A673 (cell line): Measurements from ENCODE around the gene CDHR1.
"Not testable (repeated sequence)": the region's sequence is repeated elsewhere in the genome, so short reads cannot be mapped to it uniquely, and the experiment has no call there.

Source experiments
- EZH2 ChIP-seq: fragments of 200-600 bp; sonication (generic); IDR thresholded peaks from 2 replicates; pipeline ENCODE4 v1.6.1; 2017; ENCODE audit warnings: borderline replicate concordance, low read depth, mild to moderate bottlenecking, mixed read lengths, antibody characterized with exemption, low read length; ENCODE audit not compliant: poor library complexity, severe bottlenecking
- TF ChIP-seq, protein P1 (sequence below): fragments of 300-800, 200-600 bp; sonication (generic); conservative IDR thresholded peaks from 2 replicates; pipeline ENCODE4 v1.5.1; 2017; ENCODE audit warnings: low read depth, mild to moderate bottlenecking, antibody characterized with exemption, low read length, moderate library complexity, mixed read lengths

DNA sequence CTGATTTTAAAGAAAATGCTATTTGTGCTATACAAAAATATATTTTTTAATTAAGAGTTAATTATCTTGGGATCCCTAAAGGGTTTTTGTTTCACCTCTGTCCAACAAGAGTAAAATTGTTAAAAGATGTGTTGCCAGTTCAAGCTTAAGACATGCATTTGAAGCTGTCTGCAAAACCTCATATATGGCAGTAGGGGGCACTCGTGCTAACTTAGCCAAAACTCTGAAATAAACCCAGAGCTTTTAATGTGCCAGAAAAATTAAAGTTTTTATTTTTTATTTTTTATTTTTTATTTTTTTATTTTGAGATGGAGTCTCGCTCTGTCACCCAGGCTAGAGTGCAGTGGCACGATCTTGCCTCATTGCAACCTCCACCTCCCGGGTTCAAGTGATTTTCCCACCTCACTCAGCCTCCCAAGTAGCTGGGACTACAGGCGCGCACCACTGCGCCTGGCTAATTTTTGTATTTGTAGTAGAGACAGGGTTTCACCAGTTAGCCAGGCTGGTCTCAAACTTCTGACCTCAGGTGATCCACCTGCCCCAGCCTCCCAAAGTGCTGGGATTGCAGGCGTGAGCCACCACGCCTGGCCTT, 46.2 kb upstream of the CDHR1 start:
- TF ChIP-seq EZH2, result not testable (repeated sequence)
- TF ChIP-seq, protein P1, sequence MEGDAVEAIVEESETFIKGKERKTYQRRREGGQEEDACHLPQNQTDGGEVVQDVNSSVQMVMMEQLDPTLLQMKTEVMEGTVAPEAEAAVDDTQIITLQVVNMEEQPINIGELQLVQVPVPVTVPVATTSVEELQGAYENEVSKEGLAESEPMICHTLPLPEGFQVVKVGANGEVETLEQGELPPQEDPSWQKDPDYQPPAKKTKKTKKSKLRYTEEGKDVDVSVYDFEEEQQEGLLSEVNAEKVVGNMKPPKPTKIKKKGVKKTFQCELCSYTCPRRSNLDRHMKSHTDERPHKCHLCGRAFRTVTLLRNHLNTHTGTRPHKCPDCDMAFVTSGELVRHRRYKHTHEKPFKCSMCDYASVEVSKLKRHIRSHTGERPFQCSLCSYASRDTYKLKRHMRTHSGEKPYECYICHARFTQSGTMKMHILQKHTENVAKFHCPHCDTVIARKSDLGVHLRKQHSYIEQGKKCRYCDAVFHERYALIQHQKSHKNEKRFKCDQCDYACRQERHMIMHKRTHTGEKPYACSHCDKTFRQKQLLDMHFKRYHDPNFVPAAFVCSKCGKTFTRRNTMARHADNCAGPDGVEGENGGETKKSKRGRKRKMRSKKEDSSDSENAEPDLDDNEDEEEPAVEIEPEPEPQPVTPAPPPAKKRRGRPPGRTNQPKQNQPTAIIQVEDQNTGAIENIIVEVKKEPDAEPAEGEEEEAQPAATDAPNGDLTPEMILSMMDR, result peak; percentile 69
